ACC112 (cell line): ENCODE measurements around the gene ADCYAP1R1.

ENCODE experiments used
- H2AFZ ChIP-seq: fragments of 200-600 bp; sonication (generic); one replicate; pipeline ENCODE4 v1.6.0; 2017; ENCODE audit warnings: antibody characterized with exemption, low read length; ENCODE audit not compliant: unreplicated experiment
- H3K27ac ChIP-seq: fragments of 200-600 bp; sonication (generic); 2 replicates; pipeline ENCODE4 v1.5.1; 2014; ENCODE audit warnings: low read depth, mild to moderate bottlenecking, antibody characterized with exemption, low read length, moderate library complexity
- H3K27me3 ChIP-seq: fragments of 200-600 bp; sonication (generic); 2 replicates; pipeline ENCODE4 v1.6.1; 2014; ENCODE audit warnings: mild to moderate bottlenecking, antibody characterized with exemption, low read length, moderate library complexity, mixed read lengths; ENCODE audit not compliant: insufficient read depth
- H3K36me3 ChIP-seq: fragments of 200-600 bp; sonication (generic); 2 replicates; pipeline ENCODE4 v1.6.1; 2016; ENCODE audit warnings: mild to moderate bottlenecking, antibody characterized with exemption, low read length, moderate library complexity, mixed read lengths; ENCODE audit not compliant: insufficient read depth
- H3K4me1 ChIP-seq: fragments of 200-600 bp; sonication (generic); one replicate; pipeline ENCODE4 v1.6.1; 2016; ENCODE audit warnings: low read length, mixed read lengths; ENCODE audit not compliant: insufficient read depth, unreplicated experiment, control insufficient read depth
- H3K4me3 ChIP-seq: fragments of 200-600 bp; sonication (generic); 2 replicates; pipeline ENCODE4 v1.5.1; 2014; ENCODE audit warnings: mild to moderate bottlenecking, low read depth, low read length
- H3K79me2 ChIP-seq: fragments of 200-600 bp; sonication (generic); one replicate; pipeline ENCODE4 v1.6.0; 2016; ENCODE audit warnings: low read length; ENCODE audit not compliant: control insufficient read depth, unreplicated experiment, insufficient read depth

The ADCYAP1R1 gene

DNA sequence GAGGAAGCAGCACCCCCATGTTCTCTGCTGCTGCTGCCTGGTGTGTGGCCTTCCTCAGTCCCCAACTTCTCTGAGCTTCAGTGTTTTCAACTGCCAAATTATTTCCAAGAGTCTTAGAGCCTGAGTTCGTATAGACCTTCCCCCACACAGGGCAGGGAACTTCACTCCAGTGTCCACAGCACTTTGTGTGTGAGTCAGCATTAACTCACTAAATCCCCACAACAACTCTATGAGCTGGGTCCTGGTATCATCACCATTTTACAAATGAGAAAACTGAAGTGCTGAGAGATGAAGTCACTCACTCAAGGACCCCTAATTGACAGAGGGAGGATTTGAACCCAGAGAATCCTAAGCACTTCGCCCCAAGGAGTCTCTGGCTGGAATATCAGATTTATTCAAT, 48.3 kb downstream of the ADCYAP1R1 start:
- H3K27me3 ChIP-seq: peaks cover 30% of the 10 kb centered on the region

DNA sequence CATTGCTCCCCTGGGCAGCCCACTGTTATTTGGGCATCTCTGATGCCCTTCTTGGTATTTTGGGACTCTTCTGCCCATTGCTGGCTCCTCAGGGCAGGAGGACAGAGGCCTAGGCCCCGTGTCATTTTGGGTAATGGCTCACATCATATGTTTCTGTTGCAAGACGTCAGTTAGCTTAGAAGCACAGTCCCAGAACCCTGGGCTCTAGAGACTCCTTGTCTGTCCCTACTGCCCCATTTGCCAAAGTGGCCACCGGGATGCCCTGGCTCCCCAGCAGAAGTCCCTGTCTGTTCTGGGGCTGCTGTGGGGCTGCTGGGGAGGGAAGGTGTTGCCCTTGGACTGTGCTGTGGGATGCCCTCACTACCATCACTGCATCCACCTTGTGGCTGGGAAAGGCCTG, 48.8 kb downstream of the ADCYAP1R1 start:
- H3K4me3 ChIP-seq: no peak overlapping the region
- H3K27me3 ChIP-seq: peaks cover 30% of the 10 kb centered on the region
- H3K4me1 ChIP-seq: no peaks in the 10 kb centered on the region
- no peaks in the 10 kb centered on the region for H3K79me2 ChIP-seq
- no peak overlapping the region for H2AFZ ChIP-seq
- no peaks in the 10 kb centered on the region for H3K36me3 ChIP-seq
- no peak overlapping the region for H3K27ac ChIP-seq

More for the DNA sequence above, 48.3 kb downstream of the ADCYAP1R1 start:
- Histone ChIP-seq H3K4me1 (no peaks in the 10 kb centered on the region), H3K4me3 (no peak overlapping the region), H3K27ac (no peak overlapping the region), H3K36me3 (no peaks in the 10 kb centered on the region), H3K79me2 (no peaks in the 10 kb centered on the region), H2AFZ (no peak overlapping the region)

DNA sequence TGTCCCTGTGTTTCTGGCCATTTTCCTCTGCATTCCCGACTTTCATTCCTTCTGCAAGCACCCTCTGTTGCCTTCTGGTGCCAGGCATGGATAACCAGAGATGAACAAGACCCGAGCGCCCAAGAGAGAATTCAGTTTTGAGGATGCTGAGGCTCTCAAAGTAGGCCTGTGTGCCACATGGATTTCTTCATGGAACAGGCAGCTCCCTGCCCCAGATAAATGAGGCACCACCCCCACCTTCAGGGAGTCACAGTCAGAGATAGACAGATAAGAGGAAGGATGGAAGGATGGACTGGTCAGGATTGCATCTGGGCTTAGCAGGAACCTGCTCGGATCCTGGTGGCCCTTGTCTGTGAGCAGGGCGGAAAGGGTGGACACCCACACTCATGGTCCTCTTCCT, 49.4 kb downstream of the ADCYAP1R1 start:
- no peaks in the 10 kb centered on the region for H3K4me1 ChIP-seq
- H3K4me3 ChIP-seq: no peak overlapping the region
- H3K27me3 ChIP-seq: peaks cover 30% of the 10 kb centered on the region
- H3K36me3 ChIP-seq: no peaks in the 10 kb centered on the region
- no peaks in the 10 kb centered on the region for H3K79me2 ChIP-seq
- H2AFZ ChIP-seq: no peak overlapping the region
- H3K27ac ChIP-seq: no peak overlapping the region

DNA sequence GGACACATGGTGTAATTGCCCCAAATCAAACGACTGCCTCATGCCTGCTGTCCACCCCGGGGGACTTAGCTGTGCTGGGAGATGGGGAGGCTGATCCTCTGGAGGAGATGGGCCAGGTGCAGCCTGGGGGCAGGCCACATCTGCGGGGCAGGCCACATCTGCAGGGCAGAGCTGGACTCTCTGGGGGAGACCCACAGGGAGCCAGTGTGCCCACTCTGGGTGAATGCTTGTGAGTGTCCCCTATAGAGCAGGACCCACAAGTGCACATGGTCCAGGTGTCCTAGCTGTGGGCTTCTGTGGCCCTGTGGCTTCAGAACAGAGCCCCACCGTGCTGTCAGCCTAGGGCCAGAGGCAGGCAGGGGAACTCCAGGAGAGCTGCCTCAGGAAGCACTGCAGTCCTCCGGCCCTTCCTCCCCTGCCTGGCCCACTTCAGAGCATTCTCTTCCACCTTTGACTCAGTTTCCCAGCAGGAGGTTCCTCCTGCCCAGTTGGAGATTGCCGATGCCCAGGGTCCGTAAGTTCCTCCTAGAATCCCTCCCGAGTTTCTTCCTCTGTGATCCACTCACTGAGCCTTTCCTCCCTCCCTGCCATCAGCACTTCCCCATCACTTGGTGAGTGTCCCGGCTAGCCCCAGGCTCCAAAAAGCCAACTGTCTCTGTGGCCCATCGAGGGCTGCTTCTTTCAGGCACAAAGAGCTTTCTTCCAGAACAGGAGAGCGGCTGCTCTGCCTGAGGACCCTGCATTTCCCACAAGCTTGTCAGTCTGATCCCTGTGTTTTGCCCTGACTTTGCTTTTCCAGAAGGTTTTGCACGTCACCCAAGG, 50.3 kb downstream of the ADCYAP1R1 start:
- Histone ChIP-seq H3K79me2 (no peaks in the 10 kb centered on the region), H3K4me1 (no peaks in the 10 kb centered on the region), H3K4me3 (no peak overlapping the region), H2AFZ (no peak overlapping the region), H3K27ac (no peak overlapping the region), H3K27me3 (peaks cover 28% of the 10 kb centered on the region), H3K36me3 (no peaks in the 10 kb centered on the region)

DNA sequence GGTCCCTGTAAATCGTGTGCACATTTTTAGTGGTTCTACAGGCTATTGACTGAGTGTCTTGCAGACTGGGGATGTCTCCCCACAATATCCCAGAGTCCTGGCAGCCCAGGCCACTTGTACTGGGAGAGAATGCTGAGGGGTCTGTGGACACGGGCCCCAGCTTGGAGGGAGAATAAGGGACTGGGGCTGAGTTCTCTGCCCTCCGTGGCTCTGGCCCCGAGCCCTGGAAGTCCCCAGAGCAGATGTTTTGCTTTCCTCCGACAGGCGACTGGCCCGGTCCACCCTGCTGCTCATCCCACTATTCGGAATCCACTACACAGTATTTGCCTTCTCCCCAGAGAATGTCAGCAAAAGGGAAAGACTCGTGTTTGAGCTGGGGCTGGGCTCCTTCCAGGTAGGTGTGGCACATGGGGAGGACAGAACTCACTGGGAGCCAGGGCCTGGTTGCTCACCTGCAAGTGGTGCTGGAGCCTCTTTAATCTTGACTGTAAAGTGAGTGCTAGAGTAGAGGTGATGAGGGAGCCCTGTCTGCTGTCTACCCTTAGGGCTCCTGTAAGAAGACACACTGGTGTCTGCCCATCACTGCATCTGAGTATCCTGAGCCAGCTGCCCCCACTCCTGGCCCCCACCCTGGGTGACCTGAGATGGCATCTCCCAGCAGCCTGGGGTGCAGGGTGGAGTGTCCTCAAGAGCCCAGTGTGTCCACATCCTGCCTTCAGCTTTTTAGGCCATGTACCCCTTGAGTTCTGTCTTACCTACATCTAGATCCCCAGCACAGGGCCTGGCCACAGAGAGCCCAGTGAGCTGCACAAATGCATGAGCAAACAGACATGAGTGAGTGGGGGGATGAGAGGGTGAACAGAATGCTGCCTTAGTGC, 51.1 kb downstream of the ADCYAP1R1 start:
- Histone ChIP-seq H3K79me2 (no peaks in the 10 kb centered on the region), H3K4me3 (no peak overlapping the region), H3K36me3 (no peaks in the 10 kb centered on the region), H3K27ac (no peak overlapping the region), H3K4me1 (no peaks in the 10 kb centered on the region), H3K27me3 (peaks cover 23% of the 10 kb centered on the region), H2AFZ (no peak overlapping the region)

DNA sequence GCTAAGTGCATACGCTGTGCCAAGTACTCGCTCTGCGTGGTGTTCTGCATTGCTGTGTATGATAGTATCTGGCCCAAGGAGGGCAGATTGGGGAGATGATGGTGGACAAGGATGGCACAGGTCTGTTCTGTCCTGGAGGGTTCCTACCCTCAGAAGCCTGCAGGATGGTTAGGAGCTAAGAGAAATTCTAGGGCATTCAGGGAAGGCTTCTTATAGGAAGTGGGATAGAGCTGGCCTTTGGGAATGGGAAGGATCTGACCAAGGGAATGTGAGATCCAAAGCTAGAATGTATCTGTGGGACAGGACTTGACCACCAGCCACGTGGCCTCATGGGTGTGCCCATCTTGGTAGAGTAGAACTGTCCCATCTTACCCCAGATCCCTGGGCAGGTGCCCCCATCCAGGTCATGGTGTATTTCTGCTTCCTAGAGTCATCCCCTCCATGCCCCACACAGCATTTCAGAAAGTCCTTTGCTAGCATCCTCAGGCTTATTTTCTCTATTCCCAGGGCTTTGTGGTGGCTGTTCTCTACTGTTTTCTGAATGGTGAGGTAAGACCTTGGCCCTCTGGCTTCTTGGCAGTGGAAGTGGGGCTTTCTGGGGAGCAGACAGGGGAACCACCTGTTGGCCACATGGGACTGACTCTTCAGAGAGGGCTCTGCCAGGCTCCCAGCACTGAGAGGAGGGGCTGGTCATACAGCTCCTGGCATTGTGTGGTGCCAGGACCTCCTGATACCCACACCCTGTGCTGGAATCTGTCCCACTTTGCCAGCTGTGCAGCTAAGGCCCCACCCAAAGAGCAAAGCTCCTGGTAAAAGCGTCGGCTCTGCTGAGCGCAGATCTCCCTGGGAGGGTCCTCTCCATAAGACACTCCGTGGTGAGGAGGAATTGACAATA, 52.5 kb downstream of the ADCYAP1R1 start:
- no peaks in the 10 kb centered on the region for H3K4me1 ChIP-seq
- H3K79me2 ChIP-seq: no peaks in the 10 kb centered on the region
- H3K4me3 ChIP-seq: no peak overlapping the region
- no peak overlapping the region for H2AFZ ChIP-seq
- peaks cover 21% of the 10 kb centered on the region for H3K27me3 ChIP-seq
- H3K27ac ChIP-seq: no peak overlapping the region
- no peaks in the 10 kb centered on the region for H3K36me3 ChIP-seq

DNA sequence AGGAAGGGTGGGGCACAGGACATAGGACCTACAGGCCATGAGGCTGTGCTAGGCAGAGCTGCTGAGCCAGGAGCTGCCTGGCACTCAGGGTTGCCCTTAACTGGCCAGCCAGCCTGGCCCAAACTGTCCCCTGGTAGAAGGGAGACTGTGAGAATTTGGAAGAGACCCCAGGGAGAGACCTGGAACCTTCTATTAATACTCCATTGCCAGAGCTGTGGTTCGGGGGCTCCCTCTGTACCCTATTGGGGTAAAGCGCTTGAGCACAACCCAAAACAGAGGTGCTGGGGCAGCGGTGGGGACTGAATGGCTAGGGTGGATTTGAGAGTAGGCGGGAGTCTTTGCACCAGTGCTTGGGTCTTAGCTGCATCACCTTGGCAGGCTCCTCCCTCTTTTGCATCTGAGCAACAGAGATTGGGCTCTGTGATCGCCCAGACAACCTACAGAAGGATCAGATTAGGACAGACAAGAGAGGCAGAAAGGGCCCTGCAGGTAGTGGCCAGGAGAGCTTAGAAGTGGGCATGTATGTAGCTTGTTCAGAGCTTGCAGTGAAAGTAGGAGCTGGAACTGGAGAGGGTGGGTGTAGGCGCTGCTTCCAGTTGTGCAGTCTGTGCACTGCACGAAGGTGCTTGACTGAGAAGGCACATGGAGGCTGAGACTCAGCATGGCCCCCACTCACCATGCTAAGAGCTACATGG, 53.3 kb downstream of the ADCYAP1R1 start:
- H3K27me3 ChIP-seq: peaks cover 24% of the 10 kb centered on the region

DNA sequence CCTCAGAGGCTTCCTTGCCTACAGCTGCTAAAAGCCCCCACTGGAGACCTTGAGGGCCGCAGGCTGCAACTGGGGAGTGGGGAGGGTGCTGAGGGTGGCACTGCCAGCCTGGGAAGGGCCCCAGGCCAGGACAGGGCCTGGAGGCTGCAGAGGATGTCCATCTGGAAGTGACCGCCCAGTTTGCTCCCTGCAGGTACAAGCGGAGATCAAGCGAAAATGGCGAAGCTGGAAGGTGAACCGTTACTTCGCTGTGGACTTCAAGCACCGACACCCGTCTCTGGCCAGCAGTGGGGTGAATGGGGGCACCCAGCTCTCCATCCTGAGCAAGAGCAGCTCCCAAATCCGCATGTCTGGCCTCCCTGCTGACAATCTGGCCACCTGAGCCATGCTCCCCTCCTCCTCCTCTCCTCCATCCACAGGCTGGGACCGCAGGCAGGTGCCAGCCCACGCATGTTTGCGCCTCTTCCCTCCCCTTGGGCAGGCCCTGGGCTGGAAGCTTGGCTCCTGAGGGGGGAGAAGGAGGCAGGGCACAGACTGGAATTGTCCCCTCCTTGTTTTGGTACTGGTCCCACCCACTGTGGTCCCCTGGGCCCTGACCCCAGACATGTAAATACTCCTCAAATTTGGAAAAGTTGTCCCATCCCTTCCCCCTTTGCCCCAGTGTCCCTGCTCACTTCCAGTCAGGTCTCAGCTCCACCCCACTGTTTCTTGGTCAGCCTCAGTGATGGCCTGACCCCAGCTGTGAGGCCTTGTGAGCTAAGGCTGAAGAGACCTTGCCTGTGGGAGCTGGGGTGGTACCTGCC, 54.4 kb downstream of the ADCYAP1R1 start:
- H3K27ac ChIP-seq: no peak overlapping the region
- H3K4me3 ChIP-seq: no peak overlapping the region
- H2AFZ ChIP-seq: no peak overlapping the region
- H3K27me3 ChIP-seq: peaks cover 30% of the 10 kb centered on the region
- no peaks in the 10 kb centered on the region for H3K36me3 ChIP-seq
- H3K4me1 ChIP-seq: no peaks in the 10 kb centered on the region
- H3K79me2 ChIP-seq: no peaks in the 10 kb centered on the region

More for the DNA sequence above, 53.3 kb downstream of the ADCYAP1R1 start:
- H3K4me3 ChIP-seq: no peak overlapping the region
- H2AFZ ChIP-seq: no peak overlapping the region
- no peaks in the 10 kb centered on the region for H3K79me2 ChIP-seq
- no peaks in the 10 kb centered on the region for H3K36me3 ChIP-seq
- no peak overlapping the region for H3K27ac ChIP-seq
- H3K4me1 ChIP-seq: no peaks in the 10 kb centered on the region
